Activated T-cell treated with anti-CD3 and anti-CD28 coated beads, Interleukin-2, amount 50 U/mL, for 4 hours (primary cell): ENCODE data around the gene CCDC160. TPM values are rescaled to one million over a fixed set of nuclear protein-coding genes. Genes with fewer than 3 reads are reported as not detected.
"Not testable (repeated sequence)": the region's sequence is repeated elsewhere in the genome, so short reads cannot be mapped to it uniquely, and the experiment has no call there.

Source experiments
- ATAC-seq, 2 donors: fragments of 200-7000 bp; cut with Tn5 transposase; one replicate each; pipeline ENCODE4 v1.10.0; 2021
- DNase-seq: peaks from one replicate; pipeline ENCODE4 v3.0.0-alpha.2; 2020
- H3K27me3 Mint-ChIP-seq: one replicate; pipeline ENCODE4 v1.8.0; 2021; ENCODE audit warnings: low read depth, mixed read lengths
- H3K36me3 Mint-ChIP-seq: one replicate; pipeline ENCODE4 v1.8.0; 2022; ENCODE audit warnings: mixed read lengths; ENCODE audit not compliant: insufficient read depth
- H3K4me1 Mint-ChIP-seq: one replicate; pipeline ENCODE4 v1.8.0; 2021; ENCODE audit warnings: low read depth, mixed read lengths
- H3K4me3 Mint-ChIP-seq: one replicate; pipeline ENCODE4 v1.8.0; 2021; ENCODE audit warnings: mild to moderate bottlenecking, moderate library complexity, mixed read lengths
- H3K9me3 Mint-ChIP-seq: one replicate; pipeline ENCODE4 v1.8.0; 2021; ENCODE audit warnings: mixed read lengths
- total RNA-seq, 3 donors: library from RNA; stranded (reverse); gene quantifications; one replicate each; pipeline ENCODE4 v1.2.1, GENCODE V29; 2021

Gene CCDC160
- not detected for total RNA-seq

- H3K36me3 Mint-ChIP-seq, result no peaks in the 10 kb centered on the region
Measured at GRCh38 chrX:134236626-134237614, at the start of gene CCDC160. Gene CCDC160, plus strand, starts transcription at chrX:134237182. Its CDS starts 7,619 bp downstream, at chrX:134244801.

GRCh38 chrX:134191281-134191680 is 45.7 kb upstream of the CCDC160 start:
- Mint-ChIP-seq H3K27me3 (no peaks in the 10 kb centered on the region), H3K36me3 (no peaks in the 10 kb centered on the region), H3K9me3 (no peaks in the 10 kb centered on the region), H3K4me3 (no peak overlapping the region), H3K4me1 (peaks cover 10% of the 10 kb centered on the region)
- no peak for DNase-seq
- ATAC-seq, result no peak

More at GRCh38 chrX:134236626-134237614, at the start of gene CCDC160:
- ATAC-seq (peak in 1 of 2 donors; percentile 43), DNase-seq (no peak)
- no peak within 1 kb of the TSS for H3K4me3 Mint-ChIP-seq
- peaks cover 13% of the 10 kb centered on the region for H3K27me3 Mint-ChIP-seq
- no peaks in the 10 kb centered on the region for H3K4me1 Mint-ChIP-seq
- H3K9me3 Mint-ChIP-seq, result no peaks in the 10 kb centered on the region

GRCh38 chrX:134194915-134195314 is 42.1 kb upstream of the CCDC160 start:
- no peak for DNase-seq
- no peaks in the 10 kb centered on the region for H3K9me3 Mint-ChIP-seq
- ATAC-seq, result no peak
- no peaks in the 10 kb centered on the region for H3K27me3 Mint-ChIP-seq
- H3K4me3 Mint-ChIP-seq, result no peak overlapping the region
- no peaks in the 10 kb centered on the region for H3K4me1 Mint-ChIP-seq
- no peaks in the 10 kb centered on the region for H3K36me3 Mint-ChIP-seq

GRCh38 chrX:134202561-134202960 is 34.4 kb upstream of the CCDC160 start:
- Mint-ChIP-seq H3K27me3 (no peaks in the 10 kb centered on the region), H3K9me3 (no peaks in the 10 kb centered on the region), H3K36me3 (no peaks in the 10 kb centered on the region), H3K4me3 (no peak overlapping the region), H3K4me1 (no peaks in the 10 kb centered on the region)
- DNase-seq, result no peak
- ATAC-seq, result no peak

- no peak for ATAC-seq
- DNase-seq, result no peak
- Mint-ChIP-seq H3K36me3 (no peaks in the 10 kb centered on the region), H3K4me3 (no peak overlapping the region), H3K9me3 (peaks cover 3% of the 10 kb centered on the region), H3K4me1 (no peaks in the 10 kb centered on the region), H3K27me3 (no peaks in the 10 kb centered on the region)
Measured at GRCh38 chrX:134206221-134206620, 30.8 kb upstream of the CCDC160 start.

- H3K36me3 Mint-ChIP-seq, result no peaks in the 10 kb centered on the region
- no peak overlapping the region for H3K4me3 Mint-ChIP-seq
- DNase-seq (no peak), ATAC-seq (no peak)
- peaks cover 3% of the 10 kb centered on the region for H3K9me3 Mint-ChIP-seq
- H3K4me1 Mint-ChIP-seq, result no peaks in the 10 kb centered on the region
- H3K27me3 Mint-ChIP-seq, result no peaks in the 10 kb centered on the region
Measured at GRCh38 chrX:134210465-134210864, 26.5 kb upstream of the CCDC160 start.

GRCh38 chrX:134235236-134235635 is 1.7 kb upstream of the CCDC160 start:
- Mint-ChIP-seq H3K4me1 (no peaks in the 10 kb centered on the region), H3K9me3 (no peaks in the 10 kb centered on the region), H3K4me3 (no peak overlapping the region), H3K36me3 (no peaks in the 10 kb centered on the region), H3K27me3 (peaks cover 13% of the 10 kb centered on the region)
- DNase-seq (no peak), ATAC-seq (no peak)

- H3K27me3 Mint-ChIP-seq, result peaks cover 13% of the 10 kb centered on the region
- DNase-seq, ATAC-seq, H3K4me1 Mint-ChIP-seq, H3K4me3 Mint-ChIP-seq, H3K36me3 Mint-ChIP-seq, H3K9me3 Mint-ChIP-seq: not testable (repeated sequence)
Measured at GRCh38 chrX:134238144-134238543, 1.2 kb downstream of the CCDC160 start.

- DNase-seq (no peak), ATAC-seq (no peak)
- Mint-ChIP-seq H3K27me3 (peaks cover 13% of the 10 kb centered on the region), H3K36me3 (no peaks in the 10 kb centered on the region), H3K9me3 (no peaks in the 10 kb centered on the region), H3K4me1 (no peaks in the 10 kb centered on the region), H3K4me3 (no peak overlapping the region)
Measured at GRCh38 chrX:134239016-134239415, 2.0 kb downstream of the CCDC160 start.

GRCh38 chrX:134240209-134240608 is 3.2 kb downstream of the CCDC160 start:
- H3K4me1 Mint-ChIP-seq, result no peaks in the 10 kb centered on the region
- DNase-seq (no peak), ATAC-seq (no peak)
- peaks cover 13% of the 10 kb centered on the region for H3K27me3 Mint-ChIP-seq
- no peak overlapping the region for H3K4me3 Mint-ChIP-seq
- no peaks in the 10 kb centered on the region for H3K36me3 Mint-ChIP-seq
- H3K9me3 Mint-ChIP-seq, result no peaks in the 10 kb centered on the region

GRCh38 chrX:134241960-134242619 is 5.1 kb downstream of the CCDC160 start:
- no peaks in the 10 kb centered on the region for H3K4me1 Mint-ChIP-seq
- ATAC-seq (no peak), DNase-seq (no peak)
- no peak overlapping the region for H3K4me3 Mint-ChIP-seq
- H3K9me3 Mint-ChIP-seq, result no peaks in the 10 kb centered on the region
- no peaks in the 10 kb centered on the region for H3K36me3 Mint-ChIP-seq
- H3K27me3 Mint-ChIP-seq, result peaks cover 5% of the 10 kb centered on the region

GRCh38 chrX:134244043-134244442 is 7.1 kb downstream of the CCDC160 start:
- Mint-ChIP-seq H3K9me3 (no peaks in the 10 kb centered on the region), H3K36me3 (no peaks in the 10 kb centered on the region), H3K4me1 (no peaks in the 10 kb centered on the region), H3K27me3 (no peaks in the 10 kb centered on the region), H3K4me3 (no peak overlapping the region)
- DNase-seq (no peak), ATAC-seq (no peak)

- Mint-ChIP-seq H3K36me3 (no peaks in the 10 kb centered on the region), H3K4me3 (no peak overlapping the region), H3K4me1 (no peaks in the 10 kb centered on the region), H3K9me3 (no peaks in the 10 kb centered on the region), H3K27me3 (peaks cover 2% of the 10 kb centered on the region)
- ATAC-seq, result no peak
- no peak for DNase-seq
Measured at GRCh38 chrX:134246282-134246681, 9.3 kb downstream of the CCDC160 start.

GRCh38 chrX:134247492-134247891 is 10.5 kb downstream of the CCDC160 start:
- ATAC-seq (no peak), DNase-seq (no peak)
- no peaks in the 10 kb centered on the region for H3K4me1 Mint-ChIP-seq
- H3K4me3 Mint-ChIP-seq, result no peak overlapping the region
- H3K36me3 Mint-ChIP-seq, result no peaks in the 10 kb centered on the region
- peaks cover 2% of the 10 kb centered on the region for H3K27me3 Mint-ChIP-seq
- H3K9me3 Mint-ChIP-seq, result no peaks in the 10 kb centered on the region

GRCh38 chrX:134249241-134249640 is 12.3 kb downstream of the CCDC160 start:
- Mint-ChIP-seq H3K9me3 (no peaks in the 10 kb centered on the region), H3K36me3 (no peaks in the 10 kb centered on the region), H3K4me1 (no peaks in the 10 kb centered on the region), H3K27me3 (peaks cover 2% of the 10 kb centered on the region), H3K4me3 (no peak overlapping the region)
- DNase-seq (no peak), ATAC-seq (no peak)
